ENCODE results near the gene MYPN. TPM values are rescaled to one million over a fixed set of nuclear protein-coding genes. Genes with fewer than 3 reads are reported as not detected.

Gene MYPN
- total and polyA plus RNA-seq, 2 donors: 0.11 to 0.19 TPM

GRCh38 chr10:68251625-68252495, 142.6 kb downstream of the MYPN start:
- Histone ChIP-seq H3K4me1 (ENCODE audit: control insufficient read depth in 2 of 2, insufficient read depth in 2 of 2, low read length in 2 of 2) (no peaks in the 10 kb centered on the region), H3K27me3 (ENCODE audit: control insufficient read depth in 2 of 2, insufficient read depth in 1 of 2, low read length in 1 of 2) (no peaks in the 10 kb centered on the region), H3K9me3 (ENCODE audit: control insufficient read depth in 2 of 2, insufficient read depth in 1 of 2, low read length in 1 of 2) (no peaks in the 10 kb centered on the region), H3K27ac (ENCODE audit: low read depth in 1 of 2, low read length in 1 of 2) (no peak overlapping the region), H3K4me3 (ENCODE audit: low read length in 2 of 2) (no peak overlapping the region), H3K36me3 (ENCODE audit: control insufficient read depth in 2 of 2, insufficient read depth in 2 of 2, low read length in 1 of 2) (no peaks in the 10 kb centered on the region)
- WGBS: 91% methylated on average over 5 of the region's 5 CpGs
- DNase-seq (ENCODE audit: low read depth in 6 of 9, low spot score in 9 of 9): no peak

- no peak for DNase-seq (ENCODE audit: low read depth in 6 of 9, low spot score in 9 of 9)
- Histone ChIP-seq H3K27ac (ENCODE audit: low read depth in 1 of 2, low read length in 1 of 2) (no peak overlapping the region), H3K4me3 (ENCODE audit: low read length in 2 of 2) (no peak overlapping the region), H3K27me3 (ENCODE audit: control insufficient read depth in 2 of 2, insufficient read depth in 1 of 2, low read length in 1 of 2) (no peaks in the 10 kb centered on the region), H3K4me1 (ENCODE audit: control insufficient read depth in 2 of 2, insufficient read depth in 2 of 2, low read length in 2 of 2) (no peaks in the 10 kb centered on the region), H3K9me3 (ENCODE audit: control insufficient read depth in 2 of 2, insufficient read depth in 1 of 2, low read length in 1 of 2) (no peaks in the 10 kb centered on the region), H3K36me3 (ENCODE audit: control insufficient read depth in 2 of 2, insufficient read depth in 2 of 2, low read length in 1 of 2) (no peaks in the 10 kb centered on the region)
- WGBS: 81% methylated on average over 1 of the region's 1 CpG
Measured at GRCh38 chr10:68253346-68253745, 144.1 kb downstream of the MYPN start.

- WGBS: 98% methylated on average over 8 of the region's 8 CpGs
- DNase-seq (ENCODE audit: low read depth in 6 of 9, low spot score in 9 of 9): no peak
- Histone ChIP-seq H3K36me3 (ENCODE audit: control insufficient read depth in 2 of 2, insufficient read depth in 2 of 2, low read length in 1 of 2) (no peaks in the 10 kb centered on the region), H3K27me3 (ENCODE audit: control insufficient read depth in 2 of 2, insufficient read depth in 1 of 2, low read length in 1 of 2) (no peaks in the 10 kb centered on the region), H3K27ac (ENCODE audit: low read depth in 1 of 2, low read length in 1 of 2) (no peak overlapping the region), H3K4me1 (ENCODE audit: control insufficient read depth in 2 of 2, insufficient read depth in 2 of 2, low read length in 2 of 2) (no peaks in the 10 kb centered on the region), H3K4me3 (ENCODE audit: low read length in 2 of 2) (no peak overlapping the region), H3K9me3 (ENCODE audit: control insufficient read depth in 2 of 2, insufficient read depth in 1 of 2, low read length in 1 of 2) (no peaks in the 10 kb centered on the region)
Measured at GRCh38 chr10:68261132-68261856, 152.0 kb downstream of the MYPN start.

Other genes with a start within 250 kb of the MYPN start
- 18.0 TPM for gene SIRT1, start 224.8 kb upstream of the MYPN start, total RNA-seq
- 25.6 TPM for gene SIRT1, start 224.8 kb upstream of the MYPN start, polyA plus RNA-seq
- gene HERC4, start 34.2 kb upstream of the MYPN start, total RNA-seq: 25.0 TPM
- 35.0 TPM for gene HERC4, start 34.2 kb upstream of the MYPN start, polyA plus RNA-seq
- gene ATOH7, start 122.6 kb downstream of the MYPN start, total RNA-seq: 0.05 TPM
- 0.16 TPM for gene ATOH7, start 122.6 kb downstream of the MYPN start, polyA plus RNA-seq
- 22.9 TPM for gene HNRNPH3, start 222.6 kb downstream of the MYPN start, total RNA-seq
- gene HNRNPH3, start 222.6 kb downstream of the MYPN start, polyA plus RNA-seq: 212 TPM
- gene PBLD, start 223.4 kb downstream of the MYPN start, total RNA-seq: 1.7 TPM
- 2.5 TPM for gene PBLD, start 223.4 kb downstream of the MYPN start, polyA plus RNA-seq

All from thymus (tissue), 11 donors.